ENCODE measurements around the gene TMX3.

The TMX3 gene

DNA sequence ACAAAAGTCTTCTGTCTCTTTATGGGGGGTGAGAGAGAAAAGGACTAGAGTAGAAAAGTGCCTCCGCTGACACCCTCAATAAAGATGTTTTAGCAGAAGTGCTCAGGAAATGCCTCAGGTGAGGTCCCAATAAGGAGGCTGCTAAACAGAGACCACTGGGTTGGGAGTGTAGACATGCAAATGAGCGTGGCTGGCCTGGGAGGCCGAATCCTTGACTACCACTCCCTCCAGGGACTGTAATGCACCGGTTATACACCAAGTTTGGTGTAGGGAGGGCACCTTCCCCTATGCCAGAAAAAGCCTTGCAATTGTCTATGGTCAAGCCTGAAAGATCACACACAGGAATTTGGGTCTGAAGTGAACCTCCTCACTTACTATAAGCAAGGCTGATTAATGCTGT, 1.8 kb downstream of the TMX3 start:
- no peak for DNase-seq (ENCODE audit: low read depth in 1 of 2, low spot score in 1 of 2)

DNA sequence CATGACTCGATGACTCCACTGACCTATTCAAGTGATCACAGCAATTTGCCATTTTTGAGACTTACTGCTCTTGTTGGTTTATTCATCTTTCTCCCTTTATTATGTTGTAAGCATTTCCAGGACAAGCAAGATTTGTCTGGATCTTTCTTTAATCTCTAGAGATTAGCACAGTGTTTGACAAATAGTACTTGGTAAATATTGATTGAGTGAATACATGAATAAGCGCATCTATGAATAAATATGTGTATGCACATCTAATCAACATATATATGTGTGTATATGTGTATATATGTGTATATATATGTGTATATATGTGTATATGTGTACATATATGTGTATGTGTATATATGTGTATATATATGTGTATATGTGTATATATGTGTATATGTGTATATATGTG, 7.3 kb downstream of the TMX3 start:
- DNase-seq (ENCODE audit: low read depth in 1 of 2, low spot score in 1 of 2) = no peak

DNA sequence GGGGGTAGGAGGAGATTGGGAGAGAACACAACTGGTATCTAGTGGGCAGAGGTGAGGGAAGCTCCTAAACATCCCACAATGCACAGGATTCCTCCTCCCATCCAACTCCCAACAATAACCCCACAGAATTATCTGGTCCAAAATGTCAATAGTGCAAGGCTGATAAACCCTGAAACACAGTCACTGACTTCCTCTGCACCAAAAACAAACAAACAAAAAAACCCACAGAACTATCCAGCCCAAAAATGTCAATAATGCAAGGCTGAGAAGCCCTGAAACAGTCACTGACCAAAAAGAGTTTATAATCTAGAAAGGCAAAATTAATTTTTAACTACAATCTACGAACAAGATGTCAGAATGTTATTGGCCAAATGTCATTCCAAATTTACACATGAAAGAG, 9.8 kb downstream of the TMX3 start:
- no peak for DNase-seq (ENCODE audit: low read depth in 1 of 2, low spot score in 1 of 2)

DNA sequence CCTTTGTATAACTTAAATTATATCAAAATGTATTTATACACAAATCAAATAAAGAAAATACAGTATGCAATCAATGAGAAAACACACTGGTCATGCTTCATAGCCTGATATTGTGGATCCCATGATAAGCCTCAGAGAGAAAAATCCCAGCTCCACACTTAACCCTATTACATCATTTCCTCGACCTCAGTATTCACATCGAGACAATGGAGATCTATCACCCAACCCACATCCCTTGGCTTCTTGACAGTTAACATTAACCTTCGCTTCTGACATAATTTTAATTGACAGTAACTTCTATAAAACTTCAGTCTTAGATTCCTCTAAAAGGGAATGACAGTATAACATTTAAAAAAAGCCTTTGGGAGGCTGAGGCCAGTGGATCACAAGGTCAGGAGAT, 11.6 kb downstream of the TMX3 start:
- DNase-seq (ENCODE audit: low read depth in 1 of 2, low spot score in 1 of 2) = no peak

DNA sequence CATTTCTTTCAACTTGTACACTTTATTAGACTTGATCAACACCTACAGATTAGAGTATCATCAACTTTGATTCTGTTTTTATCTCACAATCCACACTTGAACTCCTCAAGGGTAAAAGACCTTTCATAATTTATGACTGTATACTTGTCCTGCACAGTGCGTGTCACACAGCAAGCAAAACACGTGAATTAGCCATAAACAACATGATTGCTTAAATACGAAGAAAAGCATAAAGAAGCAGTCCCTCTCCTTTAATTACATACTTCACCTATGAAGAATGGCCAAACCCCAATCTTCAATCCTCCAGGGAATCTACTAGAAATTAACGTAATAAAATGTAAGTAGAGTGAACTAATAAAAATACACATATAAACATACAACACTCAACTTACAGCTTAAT, 13.6 kb downstream of the TMX3 start:
- DNase-seq (ENCODE audit: low read depth in 1 of 2, low spot score in 1 of 2) = no peak

DNA sequence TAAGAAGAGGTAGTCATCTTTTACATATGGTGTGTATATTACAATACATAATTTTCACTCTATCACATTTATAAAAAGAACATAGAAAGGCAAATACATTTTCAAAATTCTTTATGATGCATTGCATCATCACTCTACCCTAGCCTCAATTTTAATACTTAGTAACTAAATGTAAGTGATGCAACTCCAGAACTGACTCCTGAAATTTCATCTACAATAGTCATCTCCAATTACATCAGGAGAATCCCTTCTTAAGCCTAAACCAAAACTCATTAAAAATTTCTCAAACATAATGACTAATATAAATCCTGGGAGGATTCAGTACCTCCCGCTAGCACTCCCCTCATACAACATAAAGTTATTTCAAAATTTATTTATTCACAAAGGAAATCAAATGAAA, 15.9 kb downstream of the TMX3 start:
- no peak for DNase-seq (ENCODE audit: low read depth in 1 of 2, low spot score in 1 of 2)

DNA sequence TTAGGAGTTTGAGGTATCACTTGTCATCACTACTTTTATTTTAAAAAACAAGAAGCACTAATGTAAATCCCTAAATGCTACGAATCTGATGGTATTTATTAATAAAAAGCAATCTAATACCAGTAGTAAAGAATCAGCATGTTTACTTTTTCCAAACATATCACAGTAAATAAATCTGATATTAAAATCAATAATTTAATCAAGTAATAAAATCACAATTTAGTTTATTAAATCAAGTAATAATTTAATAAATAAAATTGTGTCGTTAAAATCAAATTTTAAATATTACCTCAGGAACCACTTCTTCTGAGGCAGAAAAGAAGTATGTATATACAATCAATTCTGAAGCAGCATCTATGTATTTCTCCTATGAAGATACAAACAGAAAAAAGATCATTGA, 18.0 kb downstream of the TMX3 start:
- no peak for DNase-seq (ENCODE audit: low read depth in 1 of 2, low spot score in 1 of 2)

DNA sequence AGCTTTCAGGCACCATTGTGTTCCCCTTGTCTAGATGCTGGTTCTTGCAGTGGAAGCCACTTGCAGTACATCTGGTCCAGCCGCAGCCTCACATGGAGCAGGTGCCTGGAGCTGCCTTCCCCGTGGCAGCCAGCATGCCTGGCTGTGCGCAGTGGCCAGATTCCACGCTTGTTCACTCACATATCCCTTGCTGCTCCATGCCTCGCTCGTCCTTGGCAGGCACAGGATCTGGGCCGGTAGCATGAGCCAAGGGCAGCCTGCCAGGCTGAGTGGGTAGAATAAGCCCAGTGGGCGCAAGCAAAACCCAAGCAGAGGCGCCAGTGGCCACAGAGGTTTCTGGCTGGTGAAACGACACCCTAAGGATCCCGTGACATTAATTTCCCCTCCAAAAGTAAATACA, 20.6 kb downstream of the TMX3 start:
- no peak for DNase-seq (ENCODE audit: low read depth in 1 of 2, low spot score in 1 of 2)

DNA sequence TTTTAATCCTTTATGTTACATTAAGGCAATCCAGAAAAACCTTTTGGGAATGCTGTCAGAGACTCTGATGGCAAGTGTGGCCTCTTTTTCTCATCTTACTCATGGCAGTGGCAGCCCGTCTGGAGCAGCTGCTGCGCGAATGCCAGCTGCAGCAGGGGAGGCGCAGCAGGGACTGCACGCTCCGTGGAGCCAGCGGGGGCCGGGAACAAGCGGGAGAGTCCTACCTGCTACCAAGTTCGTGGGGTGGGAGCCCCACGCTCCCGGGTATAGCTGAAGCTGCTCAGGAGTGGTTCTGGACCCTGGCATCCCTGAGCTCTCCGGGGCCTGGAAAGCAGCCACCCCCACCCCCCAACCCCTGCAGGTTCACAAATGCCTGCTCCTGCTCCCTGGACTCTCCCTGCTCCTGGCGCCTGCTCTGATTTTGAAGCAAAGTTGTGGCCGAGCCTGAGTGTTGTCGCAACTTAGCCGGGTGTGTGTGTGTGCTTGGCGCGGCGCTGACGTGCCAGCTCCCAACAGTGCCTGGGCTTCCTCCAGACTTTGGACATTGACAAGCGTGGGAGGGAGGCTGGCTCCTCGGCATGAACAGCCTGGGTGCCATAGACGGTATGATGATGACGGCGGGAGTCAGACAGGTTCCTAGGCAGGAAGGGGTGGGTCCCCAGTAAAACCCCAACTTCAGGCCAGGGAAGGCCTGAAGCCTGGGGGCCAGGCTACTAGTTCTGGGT, 21.7 kb downstream of the TMX3 start:
- DNase-seq (ENCODE audit: low read depth in 1 of 2, low spot score in 1 of 2) = no peak

DNA sequence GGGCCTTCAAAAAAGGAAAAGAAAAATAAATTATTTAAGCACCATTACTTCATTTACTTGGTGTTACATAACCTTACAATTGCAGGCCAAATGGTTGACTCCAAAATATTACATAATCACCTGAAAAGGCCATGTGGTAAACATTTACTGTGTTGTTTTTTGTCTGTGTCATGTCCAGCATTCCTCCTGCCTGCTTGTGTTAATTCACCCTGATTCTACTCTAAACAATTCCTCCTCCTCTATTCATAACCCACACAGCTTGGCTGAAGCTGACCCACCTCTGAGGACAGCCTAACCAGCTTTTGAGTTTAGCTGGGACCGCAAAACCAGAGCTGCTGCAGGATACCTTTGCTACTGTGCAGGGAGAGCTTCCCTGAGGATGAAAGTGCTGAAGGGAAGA, 35.4 kb downstream of the TMX3 start:
- DNase-seq (ENCODE audit: low read depth in 1 of 2, low spot score in 1 of 2) = no peak

DNA sequence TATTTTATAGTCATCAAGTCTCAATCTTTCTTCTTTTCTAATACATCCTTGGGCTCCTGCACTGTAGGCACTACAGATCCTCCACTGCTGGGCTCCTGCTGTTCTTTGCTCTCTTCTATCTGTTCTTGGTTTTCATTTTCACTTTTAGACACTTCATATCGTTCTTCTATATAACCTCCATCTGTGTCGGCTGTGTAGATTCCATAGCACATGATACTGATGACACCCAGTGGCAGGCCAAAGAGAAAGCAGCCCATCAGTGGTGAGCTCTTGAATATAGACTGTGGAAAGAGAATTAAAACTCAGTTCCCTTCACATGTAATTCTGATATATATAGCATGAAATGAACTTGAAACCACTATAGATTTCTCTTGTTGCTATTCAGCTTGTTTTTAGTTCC, 38.0 kb downstream of the TMX3 start:
- DNase-seq (ENCODE audit: low read depth in 1 of 2, low spot score in 1 of 2) = no peak

DNA sequence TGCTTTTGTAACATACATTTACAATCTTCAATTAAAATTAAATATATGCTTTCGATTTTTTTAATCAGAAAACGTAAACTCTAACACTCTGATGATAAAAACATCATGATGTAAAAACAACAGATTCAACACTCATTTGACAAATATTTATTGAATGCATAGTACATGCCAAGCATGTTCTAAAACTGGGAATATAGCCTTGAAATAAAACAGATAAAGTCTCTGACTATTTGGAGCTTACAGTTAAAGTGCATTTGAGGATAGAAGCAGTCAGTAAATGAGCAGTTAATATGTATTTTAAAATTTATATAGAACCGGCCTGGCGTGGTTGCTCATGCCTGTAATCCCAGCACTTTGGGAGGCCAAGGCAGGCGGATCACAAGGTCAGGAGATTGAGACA, 47.8 kb downstream of the TMX3 start:
- no peak for DNase-seq (ENCODE audit: low read depth in 1 of 2, low spot score in 1 of 2)

DNA sequence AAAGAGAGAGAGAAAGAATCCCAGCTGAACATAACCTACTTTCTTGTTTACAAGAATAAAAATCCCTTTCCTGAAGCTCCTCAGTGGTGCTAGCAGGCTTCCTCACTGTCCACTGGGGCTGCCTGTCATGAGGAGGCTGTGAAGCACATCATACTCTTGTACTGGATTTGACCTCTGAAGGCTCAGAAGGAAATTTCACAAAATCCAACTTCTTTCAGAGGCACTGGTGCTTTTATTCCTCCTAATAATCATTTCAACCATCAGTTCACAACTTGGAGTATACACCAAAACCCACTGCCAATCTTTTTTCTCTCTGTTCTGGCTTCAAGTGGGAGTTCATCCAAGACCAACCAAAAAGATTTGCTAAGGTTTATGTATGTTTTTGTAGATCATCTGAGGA, 48.5 kb downstream of the TMX3 start:
- DNase-seq (ENCODE audit: low read depth in 1 of 2, low spot score in 1 of 2) = no peak

DNA sequence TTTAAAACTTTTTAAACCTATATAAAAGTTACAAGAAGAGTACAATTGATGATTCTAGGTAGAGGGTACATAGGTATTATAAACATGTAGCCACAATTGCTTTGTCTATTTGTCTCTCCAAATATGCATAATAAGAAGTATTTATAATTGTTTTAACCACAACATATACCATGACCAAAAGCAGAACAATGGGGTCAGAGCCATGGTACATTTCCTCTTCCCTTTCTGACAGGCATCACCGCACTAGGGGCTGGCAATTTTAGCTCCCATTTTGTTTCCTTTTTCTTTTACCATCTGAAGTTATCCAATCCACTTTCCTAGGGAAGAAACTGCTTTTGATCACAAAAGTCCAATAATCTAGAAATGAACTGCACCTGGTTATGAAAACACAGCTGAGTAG, 49.3 kb downstream of the TMX3 start:
- no peak for DNase-seq (ENCODE audit: low read depth in 1 of 2, low spot score in 1 of 2)

DNA sequence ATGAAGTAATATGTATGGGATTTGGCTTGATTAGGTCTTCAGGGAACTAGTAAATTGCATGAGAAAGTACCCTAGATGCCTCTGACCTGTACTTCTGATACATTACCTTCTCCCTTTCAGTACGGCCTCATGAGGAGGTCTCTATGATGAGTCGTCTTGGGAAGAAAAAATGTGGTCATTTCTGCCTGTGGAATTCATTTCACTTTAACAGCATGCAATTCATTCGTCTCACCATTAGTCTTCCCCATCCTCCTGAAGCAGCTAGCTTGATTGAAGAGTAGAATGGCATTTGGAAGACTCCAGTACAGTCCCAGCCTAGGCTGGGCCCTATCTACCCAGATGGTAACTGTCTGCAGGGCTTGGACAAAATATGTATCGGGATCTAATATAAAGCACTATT, 52.2 kb downstream of the TMX3 start:
- DNase-seq (ENCODE audit: low read depth in 1 of 2, low spot score in 1 of 2) = no peak

DNA sequence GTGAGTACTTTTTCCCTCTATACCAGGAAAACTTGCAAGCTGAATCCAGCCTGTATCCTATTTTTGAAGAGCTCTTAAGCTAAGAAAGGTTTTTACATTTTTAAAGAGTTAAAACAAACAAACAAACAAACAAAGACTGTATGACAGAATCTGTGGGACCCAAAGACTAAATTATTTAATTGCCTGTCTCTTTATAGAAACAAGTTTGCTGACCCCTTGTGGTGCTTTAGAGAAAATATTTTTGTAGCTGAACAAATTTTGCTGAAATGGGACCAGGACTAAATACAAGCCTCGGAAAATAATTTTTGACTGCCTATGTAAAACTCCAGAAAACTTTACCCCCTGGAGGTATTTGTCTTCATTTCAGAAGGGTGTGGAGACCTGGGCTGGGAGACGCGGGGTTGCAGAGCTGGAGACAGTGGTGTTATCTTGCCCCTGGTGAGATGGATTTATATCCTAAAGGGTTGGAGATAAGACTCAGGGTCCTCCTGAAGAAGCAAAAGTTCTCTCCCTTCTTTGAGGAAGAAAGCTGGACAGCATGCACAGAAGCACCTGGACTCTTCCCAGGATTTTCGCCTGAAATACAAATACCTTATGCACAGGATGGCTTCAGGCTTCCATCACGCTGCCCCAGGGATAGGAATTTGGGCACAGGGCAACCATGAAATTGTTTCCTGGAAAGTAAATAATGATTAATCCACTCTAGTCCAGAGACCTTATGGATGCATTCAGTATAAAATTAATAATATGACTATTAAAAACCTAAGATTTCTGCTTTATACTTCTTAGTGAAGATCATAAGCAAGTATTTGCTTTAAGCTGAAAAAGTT, 54.3 kb downstream of the TMX3 start:
- DNase-seq (ENCODE audit: low read depth in 1 of 2, low spot score in 1 of 2) = no peak

DNA sequence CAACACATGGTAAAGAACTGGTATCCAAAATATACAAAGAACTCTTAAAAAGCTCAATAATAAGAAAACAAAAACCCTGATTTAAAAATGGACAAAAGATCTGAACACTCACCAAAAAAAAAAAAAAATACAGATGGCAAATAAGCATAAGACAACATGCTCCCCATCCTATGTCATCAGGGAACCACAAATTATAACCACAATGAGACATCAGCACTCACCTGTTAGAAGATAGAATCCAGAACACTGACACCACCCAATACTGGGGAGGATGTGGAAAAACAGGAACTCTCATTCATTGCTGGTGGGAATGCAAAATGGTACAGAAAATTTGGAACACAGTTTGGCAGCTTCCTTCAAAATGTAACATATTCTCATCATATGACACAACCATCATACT, 66.7 kb downstream of the TMX3 start:
- DNase-seq (ENCODE audit: low read depth in 1 of 2, low spot score in 1 of 2) = no peak

DNA sequence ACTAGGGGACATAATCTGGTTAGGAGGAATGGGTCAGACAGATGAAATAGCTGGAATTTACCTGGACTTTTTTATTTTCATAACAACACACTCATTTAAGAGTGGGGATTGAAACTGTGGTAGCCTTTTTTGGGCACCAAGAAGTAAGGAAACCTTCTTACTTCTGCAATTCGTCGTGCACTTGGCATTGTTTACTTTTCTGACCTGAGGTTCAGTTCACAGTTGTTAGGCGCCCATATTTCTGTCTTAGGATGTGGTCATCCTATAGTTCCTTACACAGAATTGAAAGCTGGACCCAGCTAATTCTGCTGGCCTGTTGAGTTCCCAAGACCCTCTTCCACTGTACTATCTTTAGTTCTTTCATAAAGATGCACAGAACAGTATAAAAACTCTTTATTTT, 72.9 kb downstream of the TMX3 start:
- no peak for DNase-seq (ENCODE audit: low read depth in 1 of 2, low spot score in 1 of 2)

DNA sequence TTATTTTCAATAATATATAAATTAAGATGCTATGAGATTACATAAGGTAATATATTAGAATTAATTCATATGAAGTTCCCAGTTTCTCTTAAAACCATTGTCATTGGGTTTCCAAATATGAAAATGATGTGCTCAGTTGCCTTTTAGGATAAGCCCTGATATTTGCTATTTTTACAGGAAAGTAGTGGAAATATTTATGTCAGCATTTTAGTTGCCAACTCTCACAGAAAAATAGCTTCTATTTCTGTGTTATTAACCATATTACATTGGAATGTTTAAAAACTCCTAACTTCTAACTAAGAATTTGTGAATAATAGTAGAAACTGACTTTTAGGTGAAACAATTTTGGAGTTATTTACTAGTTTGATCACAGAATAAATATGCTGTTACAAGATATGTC, 74.0 kb downstream of the TMX3 start:
- no peak for DNase-seq (ENCODE audit: low read depth in 1 of 2, low spot score in 1 of 2)

DNA sequence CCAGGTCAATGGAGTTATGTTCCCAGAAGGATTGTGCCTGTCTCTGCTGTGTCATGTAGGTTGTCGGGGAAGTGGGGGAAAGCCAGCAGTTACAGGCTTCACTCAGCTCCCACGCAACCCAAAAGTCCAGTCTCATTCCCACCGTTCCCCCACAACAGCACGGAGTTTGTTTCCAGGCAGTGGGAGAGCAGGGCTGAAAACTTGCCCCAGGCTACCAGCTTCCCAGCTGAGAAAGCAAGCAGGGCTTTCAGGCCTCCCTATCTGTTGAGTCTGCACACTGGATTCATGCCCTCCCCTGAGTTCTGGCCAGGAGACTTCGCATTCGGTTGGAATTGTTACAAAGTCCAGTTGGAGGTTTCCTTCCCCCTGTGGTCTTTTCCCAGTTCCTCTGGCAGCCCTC, 76.3 kb downstream of the TMX3 start:
- no peak for DNase-seq (ENCODE audit: low read depth in 1 of 2, low spot score in 1 of 2)

DNA sequence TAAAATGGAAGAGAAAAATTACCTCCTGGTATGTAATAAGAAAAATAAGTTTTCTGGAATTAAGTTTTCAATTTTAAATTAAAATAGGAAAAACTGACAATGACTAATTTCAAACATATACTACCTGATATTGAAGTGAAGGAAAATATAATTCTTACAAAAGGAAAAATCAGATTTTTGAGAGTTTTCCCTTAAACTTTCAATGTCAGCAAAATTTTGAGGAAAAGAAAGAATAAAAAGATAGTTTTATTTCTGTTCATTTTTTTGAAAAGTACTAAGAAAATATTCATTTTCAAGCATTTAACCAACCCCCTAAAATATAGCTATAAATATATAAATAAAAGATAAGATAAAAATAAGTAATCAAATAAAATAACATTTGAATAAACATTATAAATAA, 87.1 kb downstream of the TMX3 start:
- no peak for DNase-seq (ENCODE audit: low read depth in 1 of 2, low spot score in 1 of 2)
